Neural progenitor cell (in vitro differentiated cells): ENCODE results near the gene CDS2. TPM values are rescaled to one million over a fixed set of nuclear protein-coding genes. Genes with fewer than 3 reads are reported as not detected.

ENCODE experiments used
- DNase-seq: peaks from one replicate; pipeline ENCODE4 v3.0.0-alpha.2; 2016; ENCODE audit warnings: low spot score
- H2AFZ ChIP-seq: fragments of 200-600 bp; sonication (generic); replicated peaks from 2 replicates; pipeline ENCODE4 v1.6.1; 2016; ENCODE audit warnings: antibody characterized with exemption
- H3F3A ChIP-seq: fragments of 200-600 bp; sonication (generic); 2 replicates; pipeline ENCODE4 v1.6.1; 2016; ENCODE audit warnings: antibody characterized with exemption, low read depth
- H3K27ac ChIP-seq: fragments of 200-600 bp; sonication (generic); 2 replicates; pipeline ENCODE4 v1.5.1; 2016; ENCODE audit warnings: mild to moderate bottlenecking
- H3K27me3 ChIP-seq: fragments of 200-600 bp; sonication (generic); 2 replicates; pipeline ENCODE4 v1.6.1; 2016; ENCODE audit warnings: mild to moderate bottlenecking, moderate library complexity
- H3K36me3 ChIP-seq: fragments of 200-600 bp; sonication (generic); 2 replicates; pipeline ENCODE4 v1.5.1; 2016
- H3K4me1 ChIP-seq: fragments of 200-600 bp; sonication (generic); 2 replicates; pipeline ENCODE4 v1.6.1; 2016; ENCODE audit warnings: mixed run types
- H3K4me2 ChIP-seq: fragments of 200-600 bp; sonication (generic); 2 replicates; pipeline ENCODE4 v1.6.1; 2016
- H3K4me3 ChIP-seq: fragments of 200-600 bp; sonication (generic); 2 replicates; pipeline ENCODE4 v1.5.1; 2016
- H3K79me2 ChIP-seq: fragments of 200-600 bp; sonication (generic); 2 replicates; pipeline ENCODE4 v1.6.1; 2016; ENCODE audit warnings: low read depth
- H3K9ac ChIP-seq: fragments of 200-600 bp; sonication (generic); 2 replicates; pipeline ENCODE4 v1.6.1; 2016
- H3K9me3 ChIP-seq: fragments of 200-600 bp; sonication (generic); 2 replicates; pipeline ENCODE4 v1.5.1; 2016; ENCODE audit warnings: low read depth
- H4K20me1 ChIP-seq: fragments of 200-600 bp; sonication (generic); 2 replicates; pipeline ENCODE4 v1.6.1; 2016; ENCODE audit warnings: low read depth
- H3K27ac Mint-ChIP-seq: 3 replicates; pipeline ENCODE4 v1.8.0; 2021; ENCODE audit warnings: mixed read lengths
- H3K27me3 Mint-ChIP-seq: 2 replicates; pipeline ENCODE4 v1.8.0; 2022; ENCODE audit warnings: low read depth, mild to moderate bottlenecking, inconsistent platforms, moderate library complexity, mixed read lengths; ENCODE audit not compliant: insufficient read depth
- H3K36me3 Mint-ChIP-seq: 3 replicates; pipeline ENCODE4 v1.8.0; 2021; ENCODE audit warnings: mixed read lengths
- H3K4me1 Mint-ChIP-seq: 3 replicates; pipeline ENCODE4 v1.8.0; 2021; ENCODE audit warnings: mixed read lengths
- H3K4me3 Mint-ChIP-seq: 3 replicates; pipeline ENCODE4 v1.8.0; 2021; ENCODE audit warnings: mild to moderate bottlenecking, moderate library complexity, mixed read lengths
- H3K9me3 Mint-ChIP-seq: 3 replicates; pipeline ENCODE4 v1.8.0; 2020; ENCODE audit warnings: mixed read lengths
- EZH2 ChIP-seq: fragments of 200-600 bp; sonication (generic); IDR thresholded peaks from 2 replicates; pipeline ENCODE4 v1.6.1; 2017; ENCODE audit warnings: antibody characterized with exemption, mild to moderate bottlenecking, moderate library complexity
- EZH2phosphoT487 ChIP-seq: fragments of 200-600 bp; sonication (generic); IDR thresholded peaks from 2 replicates; pipeline ENCODE4 v1.6.1; 2017; ENCODE audit warnings: antibody characterized with exemption
- total RNA-seq: library from RNA; depleted of rRNA; stranded (reverse); fragments of >200 nt; gene quantifications from 2 replicates; pipeline ENCODE4 v1.2.3, GENCODE V29; 2015; ENCODE audit warnings: low replicate concordance
- TF ChIP-seq, protein P1 (sequence below): fragments of 200-600 bp; sonication (generic); IDR thresholded peaks from 2 replicates; pipeline ENCODE4 v1.5.1; 2017; ENCODE audit warnings: antibody characterized with exemption, mild to moderate bottlenecking

The CDS2 gene
- total RNA-seq, 1 donor from 2014 or later, result 59.8 TPM

DNA sequence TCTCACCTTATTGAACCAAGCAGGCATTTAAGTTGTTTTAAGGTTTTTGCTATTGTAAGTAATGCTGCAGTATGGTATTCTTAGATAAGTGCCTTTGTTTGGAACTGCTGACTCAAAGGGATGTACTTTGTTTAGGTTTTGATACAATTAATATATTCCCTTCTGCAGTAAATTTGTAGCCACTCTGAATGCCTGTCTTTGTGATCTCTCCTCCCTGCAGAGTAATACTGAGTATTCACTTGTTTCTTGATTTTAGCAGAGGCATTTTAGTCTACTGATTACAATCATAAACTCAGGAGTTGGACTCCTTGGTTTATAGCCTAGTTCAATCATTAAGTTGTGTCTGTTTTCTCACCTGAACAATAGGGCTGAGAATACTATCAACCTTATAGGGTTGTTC lies 13.4 kb downstream of the CDS2 start:
- no peak overlapping the region for H2AFZ ChIP-seq
- H3K27ac ChIP-seq, result no peak overlapping the region

DNA sequence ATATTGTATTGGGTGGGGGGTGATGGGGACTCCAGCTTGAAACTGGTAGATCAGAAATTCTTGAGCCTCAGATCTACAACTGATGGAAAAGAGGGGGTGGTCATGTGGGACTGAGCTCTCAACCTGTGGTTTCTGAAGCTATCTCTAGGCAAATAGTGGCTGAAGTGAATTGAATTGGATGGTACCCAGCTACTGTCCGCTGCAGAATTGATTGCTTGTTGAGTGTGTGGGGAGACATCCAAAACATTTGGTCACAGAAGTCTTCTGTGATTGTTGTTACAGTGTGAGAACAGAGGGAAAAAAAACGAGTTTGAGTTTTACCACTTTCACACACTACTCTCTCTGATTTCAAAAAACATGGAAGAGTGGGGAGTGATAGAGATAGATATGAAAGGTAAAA lies 14.8 kb downstream of the CDS2 start:
- Histone ChIP-seq H3K79me2 (peaks cover 99% of the 10 kb centered on the region), H3K27ac (no peak overlapping the region), H3K4me2 (no peak overlapping the region), H2AFZ (no peak overlapping the region), H3K4me3 (no peak overlapping the region), H4K20me1 (peaks cover 65% of the 10 kb centered on the region), H3K9me3 (no peaks in the 10 kb centered on the region), H3K9ac (no peak overlapping the region), H3K36me3 (no peaks in the 10 kb centered on the region), H3K27me3 (no peaks in the 10 kb centered on the region), H3F3A (no peaks in the 10 kb centered on the region), H3K4me1 (peaks cover 2% of the 10 kb centered on the region)
- Mint-ChIP-seq H3K4me3 (no peak overlapping the region), H3K4me1 (peaks cover 3% of the 10 kb centered on the region), H3K36me3 (peaks cover 5% of the 10 kb centered on the region), H3K27me3 (peaks cover 5% of the 10 kb centered on the region), H3K27ac (no peak overlapping the region), H3K9me3 (no peaks in the 10 kb centered on the region)
- DNase-seq, result no peak
- TF ChIP-seq, protein P1, sequence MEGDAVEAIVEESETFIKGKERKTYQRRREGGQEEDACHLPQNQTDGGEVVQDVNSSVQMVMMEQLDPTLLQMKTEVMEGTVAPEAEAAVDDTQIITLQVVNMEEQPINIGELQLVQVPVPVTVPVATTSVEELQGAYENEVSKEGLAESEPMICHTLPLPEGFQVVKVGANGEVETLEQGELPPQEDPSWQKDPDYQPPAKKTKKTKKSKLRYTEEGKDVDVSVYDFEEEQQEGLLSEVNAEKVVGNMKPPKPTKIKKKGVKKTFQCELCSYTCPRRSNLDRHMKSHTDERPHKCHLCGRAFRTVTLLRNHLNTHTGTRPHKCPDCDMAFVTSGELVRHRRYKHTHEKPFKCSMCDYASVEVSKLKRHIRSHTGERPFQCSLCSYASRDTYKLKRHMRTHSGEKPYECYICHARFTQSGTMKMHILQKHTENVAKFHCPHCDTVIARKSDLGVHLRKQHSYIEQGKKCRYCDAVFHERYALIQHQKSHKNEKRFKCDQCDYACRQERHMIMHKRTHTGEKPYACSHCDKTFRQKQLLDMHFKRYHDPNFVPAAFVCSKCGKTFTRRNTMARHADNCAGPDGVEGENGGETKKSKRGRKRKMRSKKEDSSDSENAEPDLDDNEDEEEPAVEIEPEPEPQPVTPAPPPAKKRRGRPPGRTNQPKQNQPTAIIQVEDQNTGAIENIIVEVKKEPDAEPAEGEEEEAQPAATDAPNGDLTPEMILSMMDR, result no peak
- TF ChIP-seq EZH2, result no peak
- TF ChIP-seq EZH2phosphoT487, result no peak

More for the DNA sequence above, 13.4 kb downstream of the CDS2 start:
- no peaks in the 10 kb centered on the region for H3K36me3 ChIP-seq
- Mint-ChIP-seq H3K36me3 (peaks cover 1% of the 10 kb centered on the region), H3K27me3 (peaks cover 5% of the 10 kb centered on the region), H3K4me3 (no peak overlapping the region), H3K27ac (no peak overlapping the region), H3K9me3 (no peaks in the 10 kb centered on the region), H3K4me1 (peaks cover 11% of the 10 kb centered on the region)
- H4K20me1 ChIP-seq, result peaks cover 66% of the 10 kb centered on the region
- no peaks in the 10 kb centered on the region for H3F3A ChIP-seq
- H3K9ac ChIP-seq, result no peak overlapping the region
- no peak for TF ChIP-seq EZH2
- TF ChIP-seq, protein P1, result no peak
- TF ChIP-seq EZH2phosphoT487, result no peak
- DNase-seq, result no peak
- H3K4me2 ChIP-seq, result no peak overlapping the region
- H3K4me3 ChIP-seq, result no peak overlapping the region
- H3K4me1 ChIP-seq, result peaks cover 14% of the 10 kb centered on the region
- no peaks in the 10 kb centered on the region for H3K27me3 ChIP-seq
- no peaks in the 10 kb centered on the region for H3K9me3 ChIP-seq
- peaks cover 99% of the 10 kb centered on the region for H3K79me2 ChIP-seq

DNA sequence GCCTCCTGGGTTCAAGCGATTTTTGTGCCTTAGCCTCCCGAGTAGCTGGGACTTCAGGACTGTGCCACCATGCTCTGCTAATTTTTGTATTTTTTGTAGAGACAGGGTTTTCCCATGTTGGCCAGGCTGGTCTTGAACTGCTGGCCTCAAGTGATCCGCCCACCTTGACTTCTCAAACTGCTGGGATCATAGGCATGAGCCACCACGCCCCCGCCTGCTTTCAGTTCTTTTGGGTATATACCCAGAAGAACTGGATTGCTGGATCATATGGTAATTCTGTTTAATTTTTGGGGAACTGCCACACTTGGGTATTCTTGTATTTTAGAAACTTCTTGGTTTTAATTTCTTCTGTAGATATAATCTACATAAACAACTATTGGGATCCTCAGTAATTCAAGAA lies 17.0 kb downstream of the CDS2 start:
- Histone ChIP-seq H3K9ac (no peak overlapping the region), H4K20me1 (peaks cover 77% of the 10 kb centered on the region), H3K4me3 (no peak overlapping the region), H3K4me1 (no peaks in the 10 kb centered on the region), H3K36me3 (no peaks in the 10 kb centered on the region), H3K9me3 (no peaks in the 10 kb centered on the region), H2AFZ (no peak overlapping the region), H3K79me2 (peaks cover 99% of the 10 kb centered on the region), H3K27me3 (no peaks in the 10 kb centered on the region), H3F3A (no peaks in the 10 kb centered on the region), H3K27ac (no peak overlapping the region), H3K4me2 (no peak overlapping the region)
- no peak overlapping the region for H3K4me3 Mint-ChIP-seq
- peaks cover 3% of the 10 kb centered on the region for H3K27me3 Mint-ChIP-seq
- peaks cover 3% of the 10 kb centered on the region for H3K36me3 Mint-ChIP-seq
- H3K4me1 Mint-ChIP-seq, result no peaks in the 10 kb centered on the region
- H3K9me3 Mint-ChIP-seq, result no peaks in the 10 kb centered on the region
- no peak for DNase-seq
- TF ChIP-seq, protein P1, result no peak
- TF ChIP-seq EZH2 (no peak), EZH2phosphoT487 (no peak)
- no peak overlapping the region for H3K27ac Mint-ChIP-seq
